Measurements from ENCODE around the gene IL31. TPM values are rescaled to one million over a fixed set of nuclear protein-coding genes. Genes with fewer than 3 reads are reported as not detected.

IL31 gene
- total RNA-seq, 2 experiments from 2014 or later: not detected

GRCh38 chr12:122138181-122138580, 35.8 kb downstream of the IL31 start:
- no TSS peak for BruUV-seq (replicated peaks)
- Histone ChIP-seq H3K79me2 (ENCODE audit: insufficient read depth, low read depth, low read length) (no peaks in the 10 kb centered on the region), H4K20me1 (ENCODE audit: insufficient read depth, low read length) (no peaks in the 10 kb centered on the region), H2AFZ (ENCODE audit: low read length) (no peak overlapping the region), H3K4me2 (ENCODE audit: low read length) (no peak overlapping the region), H3K9me3 (ENCODE audit: low read length) (no peaks in the 10 kb centered on the region), H3K36me3 (ENCODE audit: insufficient read depth, low read length) (peaks cover 26% of the 10 kb centered on the region), H3K27ac (ENCODE audit: low read depth, low read length, poor library complexity, severe bottlenecking) (no peak overlapping the region), H3K4me1 (ENCODE audit: insufficient read depth, low read length, poor library complexity, severe bottlenecking) (no peaks in the 10 kb centered on the region), H3K4me3 (ENCODE audit: low read depth, low read length, poor library complexity, severe bottlenecking) (no peak overlapping the region), H3K9me2 (ENCODE audit: insufficient read depth, low read length) (no peaks in the 10 kb centered on the region)
- no peak for DNase-seq (ENCODE audit: low spot score)
- intact Hi-C loops (cut with micrococcal nuclease; ENCODE audit: unreplicated experiment): no loop called here
- ChIA-PET POLR2A (interaction anchor here (0.6 kb wide), 1 partner anchor 129 kb away, joined by 5 read pairs; no protein-coding TSS in a partner anchor), CTCF (ENCODE audit: unreplicated experiment) (no interaction called here)
- TF ChIP-seq EZH2phosphoT487 (IDR thresholded peaks at IDR 0.05; ENCODE audit: borderline replicate concordance, low read depth, low read length): no peak
- TF ChIP-seq CTCF (conservative IDR thresholded peaks at IDR 0.05; ENCODE audit: low read length): no peak

- intact Hi-C loops (cut with micrococcal nuclease; ENCODE audit: unreplicated experiment): no loop called here
- ChIA-PET POLR2A (no interaction called here), CTCF (ENCODE audit: unreplicated experiment) (no interaction called here)
- no peak for DNase-seq (ENCODE audit: low spot score)
- TF ChIP-seq CTCF (conservative IDR thresholded peaks at IDR 0.05; ENCODE audit: low read length) (no peak), EZH2phosphoT487 (IDR thresholded peaks at IDR 0.05; ENCODE audit: borderline replicate concordance, low read depth, low read length) (no peak)
- H4K20me1 ChIP-seq (ENCODE audit: insufficient read depth, low read length): no peaks in the 10 kb centered on the region
- no peaks in the 10 kb centered on the region for H3K4me1 ChIP-seq (ENCODE audit: insufficient read depth, low read length, poor library complexity, severe bottlenecking)
- H2AFZ ChIP-seq (ENCODE audit: low read length): no peak overlapping the region
- no peak overlapping the region for H3K4me3 ChIP-seq (ENCODE audit: low read depth, low read length, poor library complexity, severe bottlenecking)
- no peak overlapping the region for H3K4me2 ChIP-seq (ENCODE audit: low read length)
- H3K9me2 ChIP-seq (ENCODE audit: insufficient read depth, low read length): no peaks in the 10 kb centered on the region
- BruUV-seq (replicated peaks): no TSS peak
- H3K79me2 ChIP-seq (ENCODE audit: insufficient read depth, low read depth, low read length): no peaks in the 10 kb centered on the region
- H3K9me3 ChIP-seq (ENCODE audit: low read length): no peaks in the 10 kb centered on the region
- peaks cover 30% of the 10 kb centered on the region for H3K36me3 ChIP-seq (ENCODE audit: insufficient read depth, low read length)
- no peak overlapping the region for H3K27ac ChIP-seq (ENCODE audit: low read depth, low read length, poor library complexity, severe bottlenecking)
These were observed 36.3 kb downstream of the IL31 start for GRCh38 chr12:122137681-122138080.

GRCh38 chr12:122137229-122137628, 36.8 kb downstream of the IL31 start:
- ChIA-PET POLR2A (no interaction called here), CTCF (ENCODE audit: unreplicated experiment) (no interaction called here)
- Histone ChIP-seq H3K4me2 (ENCODE audit: low read length) (no peak overlapping the region), H3K9me2 (ENCODE audit: insufficient read depth, low read length) (no peaks in the 10 kb centered on the region), H3K27ac (ENCODE audit: low read depth, low read length, poor library complexity, severe bottlenecking) (no peak overlapping the region), H3K36me3 (ENCODE audit: insufficient read depth, low read length) (peaks cover 30% of the 10 kb centered on the region), H3K4me3 (ENCODE audit: low read depth, low read length, poor library complexity, severe bottlenecking) (no peak overlapping the region), H3K79me2 (ENCODE audit: insufficient read depth, low read depth, low read length) (no peaks in the 10 kb centered on the region), H3K4me1 (ENCODE audit: insufficient read depth, low read length, poor library complexity, severe bottlenecking) (no peaks in the 10 kb centered on the region), H3K9me3 (ENCODE audit: low read length) (no peaks in the 10 kb centered on the region), H2AFZ (ENCODE audit: low read length) (no peak overlapping the region), H4K20me1 (ENCODE audit: insufficient read depth, low read length) (no peaks in the 10 kb centered on the region)
- peak; percentile 62 for TF ChIP-seq CTCF (conservative IDR thresholded peaks at IDR 0.05; ENCODE audit: low read length)
- no peak for TF ChIP-seq EZH2phosphoT487 (IDR thresholded peaks at IDR 0.05; ENCODE audit: borderline replicate concordance, low read depth, low read length)
- intact Hi-C loops (cut with micrococcal nuclease; ENCODE audit: unreplicated experiment): no loop called here
- no TSS peak for BruUV-seq (replicated peaks)
- no peak for DNase-seq (ENCODE audit: low spot score)

Measured in OCI-LY7 (cell line).